H9 (cell line): ENCODE measurements around the gene GLB1L. TPM values are rescaled to one million over a fixed set of nuclear protein-coding genes. Genes with fewer than 3 reads are reported as not detected.

Experiments used
- DNase-seq: peaks from one replicate; pipeline ENCODE4 v3.0.0-alpha.2; 2017
- H2AFZ ChIP-seq: one replicate; pipeline ENCODE4 v1.6.1; 2013; ENCODE audit warnings: mild to moderate bottlenecking, low read length, control low read depth, moderate library complexity
- H2AK5ac ChIP-seq: 2 replicates; pipeline ENCODE4 v1.6.1; 2013; ENCODE audit warnings: low read length, control low read depth, mixed read lengths; ENCODE audit not compliant: insufficient read length
- H2BK120ac ChIP-seq: one replicate; pipeline ENCODE4 v1.6.1; 2013; ENCODE audit warnings: low read depth, mild to moderate bottlenecking, low read length, control low read depth, inconsistent platforms; ENCODE audit not compliant: poor library complexity, severe bottlenecking
- H2BK12ac ChIP-seq: 2 replicates; pipeline ENCODE4 v1.6.1; 2013; ENCODE audit warnings: low read length, control low read depth, mixed read lengths, low read depth; ENCODE audit not compliant: insufficient read length
- H2BK15ac ChIP-seq: 2 replicates; pipeline ENCODE4 v1.6.1; 2013; ENCODE audit warnings: low read depth, low read length, control low read depth
- H2BK20ac ChIP-seq: one replicate; pipeline ENCODE4 v1.6.1; 2013; ENCODE audit warnings: low read depth, mild to moderate bottlenecking, low read length, control low read depth, inconsistent platforms; ENCODE audit not compliant: poor library complexity, severe bottlenecking
- H2BK5ac ChIP-seq: 2 replicates; pipeline ENCODE4 v1.6.1; 2013; ENCODE audit warnings: low read length, control low read depth, mixed read lengths; ENCODE audit not compliant: insufficient read length
- H3K14ac ChIP-seq: 2 replicates; pipeline ENCODE4 v1.6.1; 2013; ENCODE audit warnings: low read length, control low read depth; ENCODE audit not compliant: insufficient read depth
- H3K18ac ChIP-seq: 2 replicates; pipeline ENCODE4 v1.6.1; 2013; ENCODE audit warnings: low read depth, mild to moderate bottlenecking, mixed read lengths, low read length, control low read depth; ENCODE audit not compliant: insufficient read length
- H3K23ac ChIP-seq: 2 replicates; pipeline ENCODE4 v1.6.1; 2013; ENCODE audit warnings: low read length, control low read depth, mixed read lengths, low read depth; ENCODE audit not compliant: insufficient read length
- H3K23me2 ChIP-seq: 2 replicates; pipeline ENCODE4 v1.6.1; 2013; ENCODE audit warnings: low read depth, mild to moderate bottlenecking, mixed read lengths, low read length, control low read depth; ENCODE audit not compliant: insufficient read length, poor library complexity, severe bottlenecking
- H3K27ac ChIP-seq: 2 replicates; pipeline ENCODE4 v1.5.1; 2013; ENCODE audit warnings: low read length, control low read depth, mixed read lengths, low read depth; ENCODE audit not compliant: insufficient read length
- H3K27me3 ChIP-seq: 2 replicates; pipeline ENCODE4 v1.6.1; 2013; ENCODE audit warnings: low read length, control low read depth, inconsistent platforms; ENCODE audit not compliant: insufficient read depth
- H3K4ac ChIP-seq: 2 replicates; pipeline ENCODE4 v1.6.1; 2013; ENCODE audit warnings: low read depth, mild to moderate bottlenecking, control low read depth, inconsistent platforms, low read length, moderate library complexity
- H3K4me1 ChIP-seq: 2 replicates; pipeline ENCODE4 v1.6.1; 2013; ENCODE audit warnings: low read length, control low read depth, inconsistent platforms; ENCODE audit not compliant: insufficient read depth
- H3K4me2 ChIP-seq: 2 replicates; pipeline ENCODE4 v1.6.1; 2013; ENCODE audit warnings: low read length, control low read depth, mixed read lengths; ENCODE audit not compliant: insufficient read length, insufficient read depth
- H3K56ac ChIP-seq: 2 replicates; pipeline ENCODE4 v1.6.1; 2013; ENCODE audit warnings: low read depth, mild to moderate bottlenecking, mixed read lengths, low read length, control low read depth; ENCODE audit not compliant: insufficient read length
- H3K79me1 ChIP-seq: 2 replicates; pipeline ENCODE4 v1.6.1; 2013; ENCODE audit warnings: low read depth, mild to moderate bottlenecking, moderate library complexity, low read length, control low read depth, inconsistent platforms; ENCODE audit not compliant: insufficient read depth, poor library complexity, severe bottlenecking
- H3K79me2 ChIP-seq: 2 replicates; pipeline ENCODE4 v1.6.1; 2013; ENCODE audit warnings: low read length, control low read depth, inconsistent platforms; ENCODE audit not compliant: insufficient read depth
- H3K9ac ChIP-seq: 2 replicates; pipeline ENCODE4 v1.6.1; 2013; ENCODE audit warnings: low read length, control low read depth, mixed read lengths; ENCODE audit not compliant: insufficient read length; ENCODE audit errors: extremely low read depth
- H3K9me3 ChIP-seq: one replicate; pipeline ENCODE4 v1.6.1; 2013; ENCODE audit warnings: low read depth, low read length, inconsistent platforms; ENCODE audit not compliant: control insufficient read depth
- H3T11ph ChIP-seq: one replicate; pipeline ENCODE4 v1.6.1; 2013; ENCODE audit warnings: mild to moderate bottlenecking, low read length, control low read depth, inconsistent platforms
- H4K20me1 ChIP-seq: one replicate; pipeline ENCODE4 v1.6.1; 2013; ENCODE audit not compliant: control insufficient read depth, insufficient read length, insufficient read depth
- H4K5ac ChIP-seq: 2 replicates; pipeline ENCODE4 v1.6.1; 2013; ENCODE audit warnings: low read depth, mild to moderate bottlenecking, mixed read lengths, low read length, control low read depth; ENCODE audit not compliant: insufficient read length
- H4K8ac ChIP-seq: replicated peaks from 2 replicates; pipeline ENCODE4 v1.6.1; 2013; ENCODE audit warnings: low read length, control low read depth, mixed read lengths, low read depth; ENCODE audit not compliant: insufficient read length
- H4K91ac ChIP-seq: 2 replicates; pipeline ENCODE4 v1.6.1; 2013; ENCODE audit warnings: low read depth, mild to moderate bottlenecking, moderate library complexity, mixed read lengths, low read length, control low read depth; ENCODE audit not compliant: insufficient read length
- H3K27ac Mint-ChIP-seq, 3 experiments: 2 replicates in 2 of 3; 3 replicates in 1 of 3; pipeline ENCODE4 v1.8.0; 2020 to 2021; ENCODE audit warnings: mixed read lengths in 3 of 3, mild to moderate bottlenecking in 1 of 3, moderate library complexity in 1 of 3
- H3K27me3 Mint-ChIP-seq: 2 replicates; pipeline ENCODE4 v1.8.0; 2021; ENCODE audit warnings: low read depth, mild to moderate bottlenecking, moderate library complexity, mixed read lengths
- H3K36me3 Mint-ChIP-seq, 3 experiments: 2 replicates in 2 of 3; 3 replicates in 1 of 3; pipeline ENCODE4 v1.8.0; 2020 to 2021; ENCODE audit warnings: low read depth in 3 of 3, mixed read lengths in 3 of 3; ENCODE audit not compliant: insufficient read depth in 1 of 3
- H3K4me1 Mint-ChIP-seq, 2 experiments: 2 replicates each; pipeline ENCODE4 v1.8.0; 2020; ENCODE audit warnings: mixed read lengths in 2 of 2
- H3K4me3 Mint-ChIP-seq, 2 experiments: 2 replicates in 1 of 2; 3 replicates in 1 of 2; pipeline ENCODE4 v1.8.0; 2020 to 2021; ENCODE audit warnings: mild to moderate bottlenecking in 2 of 2, mixed read lengths in 2 of 2, moderate library complexity in 1 of 2
- H3K9me3 Mint-ChIP-seq, 2 experiments: 2 replicates in 1 of 2; 3 replicates in 1 of 2; pipeline ENCODE4 v1.8.0; 2020; ENCODE audit warnings: mild to moderate bottlenecking in 2 of 2, mixed read lengths in 2 of 2, moderate library complexity in 1 of 2
- WGBS: extraction: QIAGEN DNeasy Blood & Tissue Kit; methylation state at CpG from one replicate; pipeline ENCODE4 v1.1.7; 2013; ENCODE audit warnings: missing lambda C conversion rate, low lambda C conversion rate, mixed read lengths; ENCODE audit not compliant: insufficient read length; ENCODE audit errors: extremely low coverage; 5-methylcytosine and 5-hydroxymethylcytosine counted together
- total RNA-seq: library from RNA; stranded (reverse); gene quantifications from 2 replicates; pipeline ENCODE4 v1.2.1, GENCODE V29; 2021
- TF ChIP-seq, protein P1 (sequence below): fragments of 200-600 bp; sonication (generic); conservative IDR thresholded peaks from 3 replicates; pipeline ENCODE4 v1.8.0; 2021; ENCODE audit warnings: antibody characterized with exemption, mild to moderate bottlenecking

GLB1L gene
- total RNA-seq, 1 experiment from 2014 or later = 6.5 TPM

- no peak overlapping the region for H2AFZ ChIP-seq
- no peak overlapping the region for H4K5ac ChIP-seq
- peaks cover 53% of the 10 kb centered on the region for H3K27me3 Mint-ChIP-seq
- no peak overlapping the region for H3K23ac ChIP-seq
- H3K9me3 ChIP-seq = no peaks in the 10 kb centered on the region
- peak overlapping the region; percentile 88 for H3K4me2 ChIP-seq
- H3K18ac ChIP-seq = no peak overlapping the region
- H3K9ac ChIP-seq = no peak overlapping the region
- H4K8ac ChIP-seq = no peak overlapping the region
- H3K14ac ChIP-seq = no peak overlapping the region
- peak overlapping the region; percentile 81 to 84 for H3K4me3 Mint-ChIP-seq
- H3K79me1 ChIP-seq = no peaks in the 10 kb centered on the region
- no peak overlapping the region for H2BK20ac ChIP-seq
- H3K4ac ChIP-seq = no peak overlapping the region
- no peak overlapping the region for H2BK120ac ChIP-seq
- H3K23me2 ChIP-seq = peaks cover 6% of the 10 kb centered on the region
- no peaks in the 10 kb centered on the region; the same call in 1 of the 2 replicates for H3K27me3 ChIP-seq
- H3K27ac ChIP-seq = no peak overlapping the region
- peaks cover 11 to 13% of the 10 kb centered on the region in 2 experiments for H3K4me1 Mint-ChIP-seq
- H3K79me2 ChIP-seq = no peaks in the 10 kb centered on the region
- H3T11ph ChIP-seq = no peak overlapping the region
- no peak for DNase-seq
- no peaks in the 10 kb centered on the region for H3K4me1 ChIP-seq
- peaks cover 2 to 7% of the 10 kb centered on the region in 2 experiments; a peak in 3 of 5 replicates for H3K9me3 Mint-ChIP-seq
- no peak overlapping the region for H3K56ac ChIP-seq
- no CpG with 5 or more reads among the region's 5 CpGs for WGBS
- TF ChIP-seq, protein P1, sequence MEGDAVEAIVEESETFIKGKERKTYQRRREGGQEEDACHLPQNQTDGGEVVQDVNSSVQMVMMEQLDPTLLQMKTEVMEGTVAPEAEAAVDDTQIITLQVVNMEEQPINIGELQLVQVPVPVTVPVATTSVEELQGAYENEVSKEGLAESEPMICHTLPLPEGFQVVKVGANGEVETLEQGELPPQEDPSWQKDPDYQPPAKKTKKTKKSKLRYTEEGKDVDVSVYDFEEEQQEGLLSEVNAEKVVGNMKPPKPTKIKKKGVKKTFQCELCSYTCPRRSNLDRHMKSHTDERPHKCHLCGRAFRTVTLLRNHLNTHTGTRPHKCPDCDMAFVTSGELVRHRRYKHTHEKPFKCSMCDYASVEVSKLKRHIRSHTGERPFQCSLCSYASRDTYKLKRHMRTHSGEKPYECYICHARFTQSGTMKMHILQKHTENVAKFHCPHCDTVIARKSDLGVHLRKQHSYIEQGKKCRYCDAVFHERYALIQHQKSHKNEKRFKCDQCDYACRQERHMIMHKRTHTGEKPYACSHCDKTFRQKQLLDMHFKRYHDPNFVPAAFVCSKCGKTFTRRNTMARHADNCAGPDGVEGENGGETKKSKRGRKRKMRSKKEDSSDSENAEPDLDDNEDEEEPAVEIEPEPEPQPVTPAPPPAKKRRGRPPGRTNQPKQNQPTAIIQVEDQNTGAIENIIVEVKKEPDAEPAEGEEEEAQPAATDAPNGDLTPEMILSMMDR = no peak
- no peak overlapping the region for H2BK12ac ChIP-seq
- H2BK15ac ChIP-seq = no peak overlapping the region
- H4K91ac ChIP-seq = no peak overlapping the region
- H4K20me1 ChIP-seq = no peaks in the 10 kb centered on the region
- no peak overlapping the region for H2AK5ac ChIP-seq
- H3K36me3 Mint-ChIP-seq = peaks cover 0 to 4% (median 2%) of the 10 kb centered on the region in 3 experiments; a peak in 2 of 7 replicates
- no peak overlapping the region for H3K27ac Mint-ChIP-seq
- H2BK5ac ChIP-seq = no peak overlapping the region
These were observed 48.5 kb upstream of the GLB1L start for GRCh38 chr2:219293736-219294231.
